IMR-90 (cell line): ENCODE measurements around the gene PIGC.

Experiments
- CHD1 ChIP-seq: IDR thresholded peaks from 2 replicates; pipeline ENCODE4 v1.6.1; 2012; ENCODE audit warnings: low read depth, low read length, improper control_type of control experiment
- MAZ ChIP-seq: IDR thresholded peaks from 2 replicates; pipeline ENCODE4 v1.6.1; 2012; ENCODE audit warnings: low read depth, mild to moderate bottlenecking, low read length, improper control_type of control experiment, moderate library complexity, borderline replicate concordance
- POLR2A ChIP-seq: IDR thresholded peaks from 2 replicates; pipeline ENCODE4 v1.6.1; 2012; ENCODE audit warnings: mild to moderate bottlenecking, low read depth, low read length
- RAD21 ChIP-seq: IDR thresholded peaks from 2 replicates; pipeline ENCODE4 v1.6.1; 2012; ENCODE audit warnings: low read length, improper control_type of control experiment
- SMC3 ChIP-seq: fragments of 150-350 bp; IDR thresholded peaks from 2 replicates; pipeline ENCODE4 v1.6.1; 2016; ENCODE audit warnings: low read depth, mild to moderate bottlenecking, antibody characterized with exemption, low read length, moderate library complexity
- TF ChIP-seq, protein P1 (sequence below): fragments of 150-350 bp; IDR thresholded peaks from 2 replicates; pipeline ENCODE4 v1.6.1; 2017; ENCODE audit warnings: mild to moderate bottlenecking, antibody characterized with exemption, low read length, low read depth
- TF ChIP-seq, protein P2 (sequence below): conservative IDR thresholded peaks from 2 replicates; pipeline ENCODE4 v1.5.1; 2012; ENCODE audit warnings: mild to moderate bottlenecking, low read depth, low read length, improper control_type of control experiment

DNA sequence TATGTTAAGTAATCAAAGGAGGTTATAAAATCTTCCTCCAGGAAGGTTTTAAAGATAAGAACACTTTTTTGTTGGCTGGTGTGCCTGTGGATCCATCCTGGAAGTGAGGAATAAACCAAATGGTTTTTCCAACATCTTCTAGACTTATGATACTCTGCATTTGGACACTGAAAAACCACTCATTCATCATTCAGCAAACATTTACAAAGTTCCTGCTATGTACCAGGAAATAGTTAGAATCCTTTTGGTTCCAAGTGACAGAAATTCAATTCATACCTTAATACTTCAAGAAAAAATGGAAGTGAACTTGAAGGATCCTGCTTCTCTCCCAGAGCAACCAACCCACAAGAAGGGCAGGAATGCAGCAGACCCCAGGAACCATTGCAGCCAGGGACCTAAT, 39.6 kb upstream of the PIGC start:
- TF ChIP-seq, protein P1, sequence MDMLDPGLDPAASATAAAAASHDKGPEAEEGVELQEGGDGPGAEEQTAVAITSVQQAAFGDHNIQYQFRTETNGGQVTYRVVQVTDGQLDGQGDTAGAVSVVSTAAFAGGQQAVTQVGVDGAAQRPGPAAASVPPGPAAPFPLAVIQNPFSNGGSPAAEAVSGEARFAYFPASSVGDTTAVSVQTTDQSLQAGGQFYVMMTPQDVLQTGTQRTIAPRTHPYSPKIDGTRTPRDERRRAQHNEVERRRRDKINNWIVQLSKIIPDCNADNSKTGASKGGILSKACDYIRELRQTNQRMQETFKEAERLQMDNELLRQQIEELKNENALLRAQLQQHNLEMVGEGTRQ: no peak
- no peak for TF ChIP-seq POLR2A
- TF ChIP-seq, protein P2, sequence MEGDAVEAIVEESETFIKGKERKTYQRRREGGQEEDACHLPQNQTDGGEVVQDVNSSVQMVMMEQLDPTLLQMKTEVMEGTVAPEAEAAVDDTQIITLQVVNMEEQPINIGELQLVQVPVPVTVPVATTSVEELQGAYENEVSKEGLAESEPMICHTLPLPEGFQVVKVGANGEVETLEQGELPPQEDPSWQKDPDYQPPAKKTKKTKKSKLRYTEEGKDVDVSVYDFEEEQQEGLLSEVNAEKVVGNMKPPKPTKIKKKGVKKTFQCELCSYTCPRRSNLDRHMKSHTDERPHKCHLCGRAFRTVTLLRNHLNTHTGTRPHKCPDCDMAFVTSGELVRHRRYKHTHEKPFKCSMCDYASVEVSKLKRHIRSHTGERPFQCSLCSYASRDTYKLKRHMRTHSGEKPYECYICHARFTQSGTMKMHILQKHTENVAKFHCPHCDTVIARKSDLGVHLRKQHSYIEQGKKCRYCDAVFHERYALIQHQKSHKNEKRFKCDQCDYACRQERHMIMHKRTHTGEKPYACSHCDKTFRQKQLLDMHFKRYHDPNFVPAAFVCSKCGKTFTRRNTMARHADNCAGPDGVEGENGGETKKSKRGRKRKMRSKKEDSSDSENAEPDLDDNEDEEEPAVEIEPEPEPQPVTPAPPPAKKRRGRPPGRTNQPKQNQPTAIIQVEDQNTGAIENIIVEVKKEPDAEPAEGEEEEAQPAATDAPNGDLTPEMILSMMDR: no peak
- no peak for TF ChIP-seq RAD21
- no peak for TF ChIP-seq SMC3
- no peak for TF ChIP-seq MAZ
- no peak for TF ChIP-seq CHD1
